GM10266 (cell line): ENCODE data around the gene PDE3B.

Experiments used
- DNase-seq: peaks from one replicate; pipeline ENCODE4 v3.0.0; 2012; ENCODE audit errors: extremely low spot score
- CTCF ChIP-seq: IDR thresholded peaks from 2 replicates; pipeline ENCODE4 v1.5.1; 2012; ENCODE audit warnings: mild to moderate bottlenecking, low read depth; ENCODE audit not compliant: control insufficient read depth, insufficient read depth; ENCODE audit errors: missing control alignments

PDE3B gene

GRCh38 chr11:14641801-14642200 is 1.8 kb upstream of the PDE3B start:
- TF ChIP-seq CTCF, result no peak
- no peak for DNase-seq

GRCh38 chr11:14642453-14642852 is 1.2 kb upstream of the PDE3B start:
- DNase-seq, result no peak
- TF ChIP-seq CTCF, result no peak

GRCh38 chr11:14642873-14643696 is 519 bp upstream of the PDE3B start:
- no peak for TF ChIP-seq CTCF
- no peak for DNase-seq

GRCh38 chr11:14644226-14645014 is 816 bp downstream of the PDE3B start:
- no peak for TF ChIP-seq CTCF
- peak; percentile 62 for DNase-seq

GRCh38 chr11:14645015-14645912 is 1.7 kb downstream of the PDE3B start:
- no peak for TF ChIP-seq CTCF
- peak; percentile 31 for DNase-seq

- DNase-seq, result no peak
- TF ChIP-seq CTCF, result no peak
Observed at GRCh38 chr11:14645985-14646900, 2.6 kb downstream of the PDE3B start.
